HT1080 (cell line): ENCODE data around the gene CAMTA2. TPM values are rescaled to one million over a fixed set of nuclear protein-coding genes. Genes with fewer than 3 reads are reported as not detected.

Experiments
- DNase-seq: peaks from one replicate; pipeline ENCODE4 v3.0.0-alpha.2; 2015; ENCODE audit warnings: low read depth
- total RNA-seq: library from RNA; depleted of rRNA; stranded (reverse); fragments of >200 nt; shearing (Covaris generic); gene quantifications from 2 replicates; pipeline ENCODE4 v1.2.3, GENCODE V29; 2014

CAMTA2 gene
- total RNA-seq, 1 experiment from 2014 or later, result 14.3 TPM

GRCh38 chr17:4999430-5000093 is 12.1 kb upstream of the CAMTA2 start:
- no peak for DNase-seq

- no peak for DNase-seq
Observed at GRCh38 chr17:4998732-4999429, 11.4 kb upstream of the CAMTA2 start.

GRCh38 chr17:4998027-4998731 is 10.7 kb upstream of the CAMTA2 start:
- no peak for DNase-seq

- DNase-seq, result peak; percentile 86
Observed at GRCh38 chr17:4997302-4998026, 10.0 kb upstream of the CAMTA2 start, which contains the start of the genes INCA1 and KIF1C. Gene INCA1 (minus strand): TSS chr17:4997522. CDS start chr17:4994437, 3,085 bp downstream. Gene KIF1C (plus strand): TSS chr17:4997950. CDS start chr17:5000247, 2,297 bp downstream.

GRCh38 chr17:4994081-4994595 is 6.7 kb upstream of the CAMTA2 start:
- no peak for DNase-seq

GRCh38 chr17:4987767-4988567 is 492 bp upstream of the CAMTA2 start:
- DNase-seq, result no peak

- DNase-seq, result peak; percentile 23
Observed at GRCh38 chr17:4986403-4986802, 1.1 kb downstream of the CAMTA2 start.

- no peak for DNase-seq
Observed at GRCh38 chr17:4982305-4982704, 5.2 kb downstream of the CAMTA2 start.

GRCh38 chr17:4980644-4981216 is 6.7 kb downstream of the CAMTA2 start:
- DNase-seq, result peak; percentile 44

GRCh38 chr17:4978726-4979125 is 8.7 kb downstream of the CAMTA2 start:
- DNase-seq, result no peak

GRCh38 chr17:4974115-4974670 is 13.3 kb downstream of the CAMTA2 start:
- no peak for DNase-seq

- DNase-seq, result no peak
Observed at GRCh38 chr17:4973256-4974114, 14.0 kb downstream of the CAMTA2 start.

- DNase-seq, result no peak
Observed at GRCh38 chr17:4972752-4973151, 14.7 kb downstream of the CAMTA2 start.

- DNase-seq, result no peak
Observed at GRCh38 chr17:4972322-4972721, 15.2 kb downstream of the CAMTA2 start.

- no peak for DNase-seq
Observed at GRCh38 chr17:4971826-4972225, 15.6 kb downstream of the CAMTA2 start.

GRCh38 chr17:4970273-4970672 is 17.2 kb downstream of the CAMTA2 start:
- no peak for DNase-seq

- DNase-seq, result no peak
Observed at GRCh38 chr17:4969551-4970173, 17.8 kb downstream of the CAMTA2 start.

GRCh38 chr17:4969047-4969550 is 18.4 kb downstream of the CAMTA2 start:
- peak; percentile 84 for DNase-seq
